ENCODE results near the gene FHOD3.
A peak's percentile ranks its signal among the peaks of the same experiment; 100 is the strongest.

- TF ChIP-seq POLR2A (IDR thresholded peaks at IDR 0.05; ENCODE audit: low read depth) = no peak
- TF ChIP-seq CTCF (IDR thresholded peaks at IDR 0.05) = peak; percentile 58 to 62 (median 59)
- TF ChIP-seq EP300 (IDR thresholded peaks at IDR 0.05) = no peak
- TF ChIP-seq POLR2AphosphoS5 (IDR thresholded peaks at IDR 0.05) = no peak
Measured at GRCh38 chr18:36572135-36572856, 274.8 kb downstream of the FHOD3 start.

Measured in esophagus muscularis mucosa (tissue), 4 donors.